Stimulated activated CD8-positive, alpha-beta memory T cell treated with anti-CD3 and anti-CD28 coated beads, Interleukin-4, amount 100 ng/mL, for 4 hours (primary cell): ENCODE data around the gene ASTN1.

Source experiments
- DNase-seq, 2 donors: peaks; one replicate each; pipeline ENCODE4 v3.0.0-alpha.2; 2020; ENCODE audit warnings: low read depth in 2 of 2, low spot score in 1 of 2

The ASTN1 gene

DNA sequence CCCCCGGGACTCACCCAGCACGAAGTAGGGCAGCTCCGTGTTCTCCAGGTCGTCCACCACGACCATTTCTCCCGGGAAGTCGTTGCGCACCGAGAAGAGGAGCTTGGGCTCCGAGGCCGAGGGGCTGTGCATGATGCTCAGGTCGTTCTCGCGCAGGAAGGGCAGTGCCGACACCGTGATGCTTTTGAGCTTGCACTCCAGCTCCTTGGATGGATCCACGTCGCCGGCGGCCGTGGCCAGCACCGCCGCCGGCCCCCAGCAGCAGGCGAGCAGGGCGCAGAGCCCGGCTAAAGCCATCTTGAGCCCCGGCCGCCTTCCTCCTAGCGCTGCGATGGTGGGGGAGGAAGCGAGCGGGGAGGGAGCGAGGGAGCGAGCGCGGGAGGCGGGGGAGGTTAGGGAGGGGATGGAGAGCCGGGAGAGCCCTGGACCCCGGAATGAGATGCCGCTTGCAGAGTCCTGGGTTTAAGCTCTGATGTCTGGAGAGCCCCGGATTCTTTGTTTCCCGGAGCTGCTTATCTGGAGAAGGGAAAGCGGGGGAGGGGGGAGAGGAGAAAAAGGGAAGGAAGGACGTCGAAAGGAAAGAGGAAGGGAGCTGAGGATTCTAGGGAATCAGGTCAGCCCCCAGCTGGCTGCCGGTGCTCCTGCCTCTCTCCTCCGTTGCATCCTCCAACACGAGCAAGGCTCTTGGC lies at the start of gene ASTN1:
ASTN1 (minus strand) TSS at position 333 of the 689 bp plus-strand sequence; CDS start at position 297, 36 bp downstream.
- DNase-seq = no peak

DNA sequence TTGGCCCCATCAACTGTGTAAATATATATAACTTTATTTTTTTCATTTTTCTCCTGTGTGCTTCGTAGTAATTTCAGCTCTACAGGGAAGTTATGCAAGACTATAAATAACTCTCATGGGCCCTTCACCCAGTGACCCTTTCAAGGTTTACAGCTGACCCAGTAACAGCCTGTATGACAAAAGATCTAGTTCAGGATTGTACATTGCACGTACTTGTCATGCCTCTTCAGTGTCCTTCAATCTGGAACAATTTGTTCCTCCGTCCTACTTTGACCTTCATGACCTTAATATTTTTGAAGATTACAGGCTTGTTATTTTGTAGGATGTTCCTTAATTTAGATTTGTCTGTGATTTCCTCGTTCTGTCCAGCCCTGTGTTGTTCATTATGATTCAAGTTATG lies 46.7 kb upstream of the ASTN1 start:
- DNase-seq = no peak

DNA sequence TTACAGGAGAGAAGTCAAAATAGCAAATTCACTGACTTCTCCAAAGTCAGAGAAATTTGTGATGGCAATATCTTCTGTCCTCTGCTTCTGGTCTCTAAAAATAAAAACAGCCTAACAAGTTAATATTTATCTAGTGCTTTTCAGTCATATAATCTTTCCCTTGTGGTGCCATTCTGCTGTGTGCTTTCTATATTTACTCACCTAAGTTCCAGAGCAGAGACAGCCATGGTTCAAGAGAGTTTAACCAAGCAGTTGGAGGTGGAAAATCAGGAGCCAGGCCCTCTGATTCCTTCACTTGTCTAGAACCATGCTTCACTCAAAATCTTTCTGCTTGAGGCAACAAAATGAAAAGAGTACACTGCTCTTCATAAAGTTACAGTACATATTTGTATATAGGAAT lies 45.6 kb upstream of the ASTN1 start:
- DNase-seq = no peak

DNA sequence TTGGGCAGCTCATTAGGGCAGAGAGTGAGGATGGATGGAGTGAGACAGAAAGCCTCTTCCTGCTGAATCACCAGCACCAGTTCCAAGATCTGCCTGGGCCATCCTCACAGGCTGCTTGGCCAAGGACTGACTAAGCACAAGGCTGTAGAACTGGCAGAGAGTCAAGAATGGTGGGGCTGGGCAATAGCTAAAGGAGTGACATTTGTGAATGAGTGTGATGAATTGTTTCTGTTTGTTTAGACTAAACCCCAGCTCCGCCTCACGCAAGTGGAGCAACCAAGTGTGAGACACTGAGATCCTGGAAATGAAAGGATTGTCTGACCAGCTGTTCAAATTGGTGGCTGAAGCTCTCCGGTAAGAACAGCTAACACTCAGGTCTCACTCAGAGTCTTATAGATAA lies 44.8 kb upstream of the ASTN1 start:
- no peak for DNase-seq

DNA sequence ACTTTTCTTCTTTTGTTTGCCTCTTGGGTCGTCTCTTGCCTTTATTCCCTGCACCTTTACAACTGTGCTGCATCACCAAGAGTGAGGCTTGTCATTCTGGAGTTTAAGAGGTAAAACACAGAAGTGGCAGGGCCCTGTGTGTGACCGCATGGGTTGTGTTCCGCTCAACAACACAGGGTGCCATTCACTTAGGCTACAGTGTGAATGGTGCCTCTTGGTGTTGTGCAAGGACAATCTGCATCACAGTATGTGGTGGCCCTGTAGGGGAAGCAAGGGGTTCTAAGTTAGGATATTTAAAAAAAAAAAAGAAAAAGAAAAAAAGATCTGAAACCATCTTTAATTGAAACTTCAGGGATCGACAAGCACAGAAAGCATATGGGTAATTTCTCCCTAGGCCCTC lies 44.4 kb upstream of the ASTN1 start:
- DNase-seq = no peak

GRCh38 chr1:177206831-177207355 lies 42.4 kb upstream of the ASTN1 start:
- no peak for DNase-seq

- DNase-seq = no peak
Measured at GRCh38 chr1:177200290-177200689, 35.8 kb upstream of the ASTN1 start.

GRCh38 chr1:177198243-177198642 lies 33.7 kb upstream of the ASTN1 start:
- no peak for DNase-seq

DNA sequence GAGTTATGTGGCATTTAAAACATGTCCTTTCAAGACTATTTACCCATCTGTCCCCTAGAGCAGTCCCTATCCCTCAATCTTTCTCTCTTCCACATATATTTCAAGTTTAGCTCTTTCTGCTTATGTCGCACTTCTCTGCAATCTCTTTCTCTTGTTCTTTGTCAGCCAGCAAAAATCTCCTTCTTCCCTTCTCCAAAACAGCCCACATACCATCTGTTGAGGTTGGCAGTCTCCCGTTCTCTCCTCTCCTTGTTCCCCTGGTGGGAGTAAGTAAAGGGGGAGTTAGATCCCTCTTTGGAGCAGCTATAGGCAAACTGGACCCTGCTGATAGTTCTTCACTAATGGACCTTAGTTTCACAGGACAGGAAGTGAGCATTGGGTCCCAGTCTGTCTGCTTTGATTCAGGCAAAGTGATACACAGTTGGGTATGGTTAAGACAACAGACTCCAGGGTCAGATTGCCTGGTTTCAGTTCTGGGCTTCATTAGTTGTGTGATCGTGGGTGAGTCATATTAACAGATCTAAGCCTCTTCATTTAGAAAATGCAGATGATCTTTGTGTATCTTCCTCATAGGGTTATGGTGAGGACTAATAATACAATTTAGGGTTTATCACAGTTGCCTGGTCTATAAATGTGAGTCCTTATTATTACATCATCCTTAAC lies 25.9 kb upstream of the ASTN1 start:
- no peak for DNase-seq

- DNase-seq = no peak
Measured at GRCh38 chr1:177186639-177187038, 22.1 kb upstream of the ASTN1 start.

- no peak for DNase-seq
Measured at GRCh38 chr1:177185209-177185608, 20.7 kb upstream of the ASTN1 start.

- no peak for DNase-seq
Measured at GRCh38 chr1:177183836-177184235, 19.3 kb upstream of the ASTN1 start.

GRCh38 chr1:177181631-177182291 lies 17.2 kb upstream of the ASTN1 start:
- no peak for DNase-seq

DNA sequence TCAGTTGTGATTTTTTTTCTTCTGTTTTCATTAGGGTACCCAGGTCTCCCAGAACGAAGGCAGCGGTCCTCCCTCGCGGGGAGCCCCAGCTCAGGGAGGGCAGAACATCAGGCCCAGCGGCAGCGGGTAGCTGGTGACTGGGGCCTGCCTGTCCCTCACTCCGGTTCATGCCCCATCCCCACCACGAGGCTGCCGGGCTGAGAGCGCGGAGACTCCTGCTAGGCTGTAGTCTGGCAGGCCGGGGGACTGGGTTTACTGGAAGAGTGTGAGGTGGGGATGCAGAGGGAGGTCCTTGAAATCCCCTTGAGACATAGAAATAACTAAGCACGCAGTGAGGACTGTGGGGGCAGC lies 16.7 kb upstream of the ASTN1 start:
- DNase-seq = no peak

GRCh38 chr1:177174921-177175634 lies 10.6 kb upstream of the ASTN1 start:
- no peak for DNase-seq

DNA sequence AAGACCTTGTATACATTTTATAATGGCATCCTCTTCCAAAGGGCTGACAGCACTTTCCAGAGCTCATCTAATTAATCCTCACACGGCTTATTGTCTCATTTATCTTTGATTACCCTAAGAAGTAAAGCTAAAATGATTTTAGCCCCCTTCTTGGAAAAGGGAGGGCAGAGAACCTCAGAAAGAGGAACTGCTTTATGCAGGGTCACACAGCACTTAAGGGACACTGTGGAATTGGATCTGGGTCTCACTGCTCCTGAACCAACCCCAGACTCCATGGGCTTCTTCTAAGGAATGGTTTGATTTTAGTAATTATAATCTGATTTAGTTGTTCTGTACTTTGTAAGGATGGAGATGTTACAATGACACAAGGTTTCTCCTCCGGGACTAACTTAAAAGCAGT lies 9.5 kb upstream of the ASTN1 start:
- no peak for DNase-seq

- DNase-seq = no peak
Measured at GRCh38 chr1:177172866-177173265, 8.4 kb upstream of the ASTN1 start.

GRCh38 chr1:177172272-177172671 lies 7.8 kb upstream of the ASTN1 start:
- no peak for DNase-seq

DNA sequence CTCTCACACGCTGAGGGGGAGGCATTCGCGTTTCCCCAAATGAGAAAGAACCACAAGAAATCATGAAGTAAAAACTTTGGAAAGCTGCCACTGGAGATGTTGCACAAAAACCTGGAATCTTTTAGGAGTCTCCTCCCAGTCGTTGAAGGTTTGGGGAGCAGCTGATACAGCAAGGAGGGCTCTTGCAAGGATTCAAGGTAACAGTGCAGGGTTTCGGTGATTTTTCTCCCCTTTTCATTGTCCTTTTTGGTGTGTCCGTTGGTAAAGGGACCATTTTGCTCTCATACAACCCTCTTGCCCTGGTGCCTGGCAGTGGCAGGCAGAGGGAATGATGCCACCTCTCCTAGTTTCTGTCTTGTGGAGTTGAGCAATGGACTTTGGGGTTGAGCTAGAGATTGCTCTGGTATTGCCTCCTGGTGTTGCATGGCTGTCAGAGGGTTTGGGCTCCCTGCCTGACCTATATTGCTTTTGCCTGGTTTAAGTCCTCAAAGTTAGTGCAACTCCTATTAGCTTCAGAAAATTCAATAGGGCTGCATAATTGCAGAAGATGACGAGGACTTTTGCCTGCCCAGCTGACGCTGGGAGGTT lies 7.1 kb upstream of the ASTN1 start:
- DNase-seq = no peak

GRCh38 chr1:177170756-177171535 lies 6.4 kb upstream of the ASTN1 start, which contains the start of gene BRINP2:
Gene BRINP2, plus strand, starts transcription at chr1:177170958. Its CDS starts 58,919 bp downstream, at chr1:177229877.
- no peak for DNase-seq
